RWPE2 (cell line): ENCODE data around the gene TCTA.

Source experiments
- ATAC-seq: fragments of 200-7000 bp; cut with Tn5 transposase; 3 replicates; pipeline ENCODE4 v1.9.1; 2021; ENCODE audit warnings: low read depth
- DNase-seq: peaks from one replicate; pipeline ENCODE4 v3.0.0-alpha.2; 2020; ENCODE audit warnings: low spot score
- H3K27ac ChIP-seq: fragments of 450-650 bp; 2 replicates; pipeline ENCODE4 v1.5.1; 2017; ENCODE audit warnings: mild to moderate bottlenecking; ENCODE audit not compliant: poor library complexity, severe bottlenecking
- H3K27me3 ChIP-seq: fragments of 250-450 bp; sonication (Bioruptor Pico); 2 replicates; pipeline ENCODE4 v1.5.1; 2021; ENCODE audit warnings: mild to moderate bottlenecking, moderate library complexity; ENCODE audit not compliant: insufficient read depth, poor library complexity, severe bottlenecking
- H3K36me3 ChIP-seq: fragments of 250-450 bp; sonication (Bioruptor Pico); 2 replicates; pipeline ENCODE4 v1.5.1; 2020; ENCODE audit warnings: low read depth, mild to moderate bottlenecking, moderate library complexity
- H3K4me1 ChIP-seq: fragments of 250-450 bp; sonication (Bioruptor Pico); 2 replicates; pipeline ENCODE4 v1.5.1; 2021; ENCODE audit warnings: mild to moderate bottlenecking, moderate library complexity; ENCODE audit not compliant: insufficient read depth, poor library complexity, severe bottlenecking
- H3K4me3 ChIP-seq: fragments of 250-450 bp; sonication (Bioruptor Pico); 2 replicates; pipeline ENCODE4 v1.5.1; 2021; ENCODE audit warnings: mild to moderate bottlenecking, moderate library complexity; ENCODE audit not compliant: severe bottlenecking
- H3K9me3 ChIP-seq: fragments of 250-450 bp; sonication (Bioruptor Pico); 2 replicates; pipeline ENCODE4 v1.5.1; 2021; ENCODE audit warnings: mild to moderate bottlenecking, moderate library complexity; ENCODE audit not compliant: severe bottlenecking
- CTCF ChIP-seq: fragments of 450-650 bp; IDR thresholded peaks from one replicate; pipeline ENCODE4 v1.5.1; 2017; ENCODE audit warnings: mild to moderate bottlenecking, moderate library complexity; ENCODE audit not compliant: poor library complexity, severe bottlenecking

TCTA gene

GRCh38 chr3:49377483-49377882, 34.7 kb upstream of the TCTA start:
- Histone ChIP-seq H3K9me3 (no peaks in the 10 kb centered on the region), H3K27me3 (no peaks in the 10 kb centered on the region), H3K4me3 (no peak overlapping the region), H3K36me3 (peaks cover 36% of the 10 kb centered on the region), H3K27ac (peak overlapping the region; percentile 50), H3K4me1 (peaks cover 8% of the 10 kb centered on the region)
- DNase-seq (no peak), ATAC-seq (no peak; the same call in 2 of the 3 replicates)
- TF ChIP-seq CTCF, result no peak

- Histone ChIP-seq H3K9me3 (no peaks in the 10 kb centered on the region), H3K27ac (peak overlapping the region; percentile 50), H3K4me3 (no peak overlapping the region), H3K27me3 (no peaks in the 10 kb centered on the region), H3K36me3 (peaks cover 28% of the 10 kb centered on the region), H3K4me1 (peaks cover 8% of the 10 kb centered on the region)
- no peak for DNase-seq
- ATAC-seq, result peak; percentile 65
- TF ChIP-seq CTCF, result no peak
Measured at GRCh38 chr3:49378249-49378895, 33.9 kb upstream of the TCTA start.

- no peaks in the 10 kb centered on the region for H3K9me3 ChIP-seq
- DNase-seq (no peak), ATAC-seq (no peak)
- H3K36me3 ChIP-seq, result peaks cover 9% of the 10 kb centered on the region
- no peak for TF ChIP-seq CTCF
- peaks cover 6% of the 10 kb centered on the region for H3K4me1 ChIP-seq
- H3K4me3 ChIP-seq, result no peak overlapping the region
- no peak overlapping the region for H3K27ac ChIP-seq
- no peaks in the 10 kb centered on the region for H3K27me3 ChIP-seq
Measured at GRCh38 chr3:49383387-49383786, 28.8 kb upstream of the TCTA start.

DNA sequence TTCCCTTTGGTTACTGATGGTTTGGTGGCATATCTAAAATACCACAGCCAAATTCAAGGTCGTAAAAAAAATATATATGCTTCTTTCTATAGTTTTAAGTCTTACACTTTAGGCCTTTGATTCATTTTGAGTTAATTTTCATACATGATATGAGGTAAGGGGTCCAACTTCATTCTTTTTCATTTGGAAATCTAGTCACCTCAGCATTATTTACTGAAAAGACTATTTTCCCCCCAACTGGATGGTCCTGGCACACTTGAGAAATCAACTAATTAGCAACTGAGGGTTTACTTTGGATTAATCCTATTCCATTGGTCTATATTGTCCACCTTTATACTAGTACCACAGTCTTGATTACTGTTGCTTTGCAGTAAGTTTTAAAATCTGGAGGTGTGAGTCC, 26.6 kb upstream of the TCTA start:
- H3K4me1 ChIP-seq, result peaks cover 2% of the 10 kb centered on the region
- no peaks in the 10 kb centered on the region for H3K9me3 ChIP-seq
- H3K36me3 ChIP-seq, result peaks cover 17% of the 10 kb centered on the region
- H3K27ac ChIP-seq, result no peak overlapping the region
- no peaks in the 10 kb centered on the region for H3K27me3 ChIP-seq
- no peak for TF ChIP-seq CTCF
- ATAC-seq (no peak), DNase-seq (no peak)
- no peak overlapping the region for H3K4me3 ChIP-seq

- H3K27me3 ChIP-seq, result no peaks in the 10 kb centered on the region
- H3K27ac ChIP-seq, result no peak overlapping the region
- DNase-seq (no peak), ATAC-seq (no peak)
- H3K4me1 ChIP-seq, result peaks cover 2% of the 10 kb centered on the region
- H3K9me3 ChIP-seq, result no peaks in the 10 kb centered on the region
- no peak overlapping the region for H3K4me3 ChIP-seq
- TF ChIP-seq CTCF, result no peak
- H3K36me3 ChIP-seq, result peaks cover 18% of the 10 kb centered on the region
Measured at GRCh38 chr3:49386056-49386756, 26.0 kb upstream of the TCTA start.
